T follicular helper cell (primary cell): ENCODE data around the gene USP46.

ENCODE experiments used
- DNase-seq: peaks from one replicate; pipeline ENCODE4 v3.0.0-alpha.2; 2020; ENCODE audit warnings: low read depth

USP46 gene

DNA sequence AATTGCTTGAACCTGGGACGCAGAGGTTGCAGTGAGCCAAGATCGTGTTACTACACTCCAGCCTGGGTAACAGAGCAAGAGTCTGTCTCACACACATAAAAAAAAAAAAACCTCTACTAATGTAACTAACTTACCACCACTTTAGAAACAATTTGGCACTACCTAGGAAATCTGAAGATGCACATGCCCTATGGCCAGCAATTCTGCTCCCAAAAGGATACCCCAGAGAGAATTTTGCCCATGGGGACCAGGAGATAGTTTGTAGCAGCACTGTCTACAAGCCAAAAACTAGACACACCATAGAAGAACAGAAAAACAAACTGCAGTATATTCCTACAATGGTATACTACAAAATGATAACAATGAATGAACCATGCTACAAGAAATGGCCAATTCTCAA is 37.5 kb downstream of the USP46 start:
- DNase-seq = no peak

DNA sequence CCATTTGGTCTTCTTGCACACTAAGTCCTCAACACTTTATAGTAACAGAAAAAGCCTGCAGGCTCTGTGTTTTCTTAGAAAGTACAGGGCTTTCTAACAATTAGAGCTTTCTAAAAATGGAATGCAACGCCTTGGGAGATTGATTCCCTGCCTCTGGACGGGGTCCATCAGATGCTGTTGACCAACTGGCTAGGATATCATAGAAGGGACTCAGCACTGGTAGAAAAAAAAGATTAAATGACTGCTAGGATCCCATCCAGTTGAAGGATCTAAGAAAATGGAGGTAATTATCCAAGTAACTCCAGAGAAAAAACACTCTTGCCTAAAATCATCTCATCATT is 39.5 kb downstream of the USP46 start:
- DNase-seq = no peak

GRCh38 chr4:52618795-52619590 is 40.1 kb downstream of the USP46 start:
- no peak for DNase-seq

- no peak for DNase-seq
Observed at GRCh38 chr4:52617336-52618020, 41.6 kb downstream of the USP46 start.

GRCh38 chr4:52614241-52614640 is 44.9 kb downstream of the USP46 start:
- no peak for DNase-seq

GRCh38 chr4:52612341-52612740 is 46.8 kb downstream of the USP46 start:
- DNase-seq = no peak

- DNase-seq = no peak
Observed at GRCh38 chr4:52611030-52611555, 48.0 kb downstream of the USP46 start.

GRCh38 chr4:52606726-52607125 is 52.4 kb downstream of the USP46 start:
- DNase-seq = no peak

DNA sequence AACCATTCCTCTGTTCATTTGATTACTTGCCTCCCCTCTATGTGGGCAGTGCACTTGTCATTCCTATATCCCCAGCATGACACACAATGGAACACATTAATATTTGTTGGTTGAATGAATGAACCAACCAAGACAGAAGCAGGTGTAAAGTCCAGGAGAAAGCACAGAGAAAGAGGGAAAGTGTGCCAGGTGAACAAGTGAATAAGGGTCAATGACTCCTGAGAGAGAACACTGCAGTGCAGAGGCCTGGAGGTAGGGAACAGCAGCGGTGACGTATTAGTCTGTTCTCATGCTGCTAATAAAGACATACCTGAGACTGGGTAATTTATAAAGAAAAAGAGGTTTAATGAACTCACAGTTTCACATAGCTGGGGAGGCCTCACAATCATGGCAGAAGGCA is 53.1 kb downstream of the USP46 start:
- no peak for DNase-seq

DNA sequence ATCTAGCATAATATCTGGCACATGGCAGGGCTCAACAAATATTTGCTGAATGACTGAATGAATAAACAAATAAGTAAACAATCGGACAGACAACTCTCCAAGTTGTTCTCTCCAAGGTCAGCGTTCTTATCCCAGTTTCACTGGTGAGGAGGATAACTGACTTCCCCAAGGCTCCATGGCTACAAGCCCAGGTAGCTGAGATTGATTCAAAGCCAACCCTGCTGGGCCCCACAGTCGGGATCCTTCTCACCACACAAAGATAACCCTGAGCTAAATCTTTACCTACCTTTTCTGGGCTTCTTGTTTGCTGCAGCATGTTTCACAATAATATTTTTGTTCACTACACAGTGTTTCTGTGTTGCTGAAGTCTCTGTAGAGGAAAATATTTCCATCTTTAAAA is 54.9 kb downstream of the USP46 start:
- no peak for DNase-seq

- DNase-seq = no peak
Observed at GRCh38 chr4:52600275-52600674, 58.8 kb downstream of the USP46 start.

DNA sequence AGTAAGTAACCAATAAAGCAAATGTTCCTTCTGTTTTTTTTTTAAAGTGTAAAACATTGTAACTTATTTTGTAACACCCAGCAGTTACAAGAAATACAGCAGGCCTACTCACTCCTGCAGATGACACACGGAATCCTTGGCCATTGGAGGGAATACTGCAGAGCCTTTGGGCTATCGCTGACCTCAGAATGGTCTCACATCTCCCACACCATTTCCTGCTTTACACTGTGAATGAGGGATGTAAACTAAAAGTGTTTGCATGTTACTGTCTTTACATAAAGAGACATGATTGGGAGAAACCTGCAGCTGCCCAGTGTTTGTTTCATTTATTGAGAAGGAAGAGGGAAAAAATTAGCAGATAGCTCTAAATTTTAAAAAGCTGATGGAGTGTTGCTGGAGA is 64.1 kb downstream of the USP46 start:
- no peak for DNase-seq

DNA sequence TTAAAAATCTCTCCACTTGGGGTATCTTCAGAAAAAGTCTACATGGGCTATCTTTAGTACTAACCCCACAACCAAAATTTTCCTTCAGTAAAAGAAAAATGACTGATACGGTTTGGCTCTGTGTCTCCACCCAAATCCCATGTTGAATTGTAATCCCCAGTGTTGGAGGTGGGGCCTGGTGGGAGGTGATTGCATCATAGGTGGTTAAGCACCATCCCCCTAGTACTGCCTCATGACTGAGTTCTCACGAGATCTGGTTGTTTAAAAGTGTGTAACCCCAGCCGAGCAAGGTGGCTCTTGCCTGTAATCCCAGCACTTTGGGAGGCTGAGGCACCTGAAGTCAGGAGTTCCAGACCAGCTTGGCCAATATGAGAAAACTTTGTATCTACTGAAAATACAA is 66.8 kb downstream of the USP46 start:
- no peak for DNase-seq

DNA sequence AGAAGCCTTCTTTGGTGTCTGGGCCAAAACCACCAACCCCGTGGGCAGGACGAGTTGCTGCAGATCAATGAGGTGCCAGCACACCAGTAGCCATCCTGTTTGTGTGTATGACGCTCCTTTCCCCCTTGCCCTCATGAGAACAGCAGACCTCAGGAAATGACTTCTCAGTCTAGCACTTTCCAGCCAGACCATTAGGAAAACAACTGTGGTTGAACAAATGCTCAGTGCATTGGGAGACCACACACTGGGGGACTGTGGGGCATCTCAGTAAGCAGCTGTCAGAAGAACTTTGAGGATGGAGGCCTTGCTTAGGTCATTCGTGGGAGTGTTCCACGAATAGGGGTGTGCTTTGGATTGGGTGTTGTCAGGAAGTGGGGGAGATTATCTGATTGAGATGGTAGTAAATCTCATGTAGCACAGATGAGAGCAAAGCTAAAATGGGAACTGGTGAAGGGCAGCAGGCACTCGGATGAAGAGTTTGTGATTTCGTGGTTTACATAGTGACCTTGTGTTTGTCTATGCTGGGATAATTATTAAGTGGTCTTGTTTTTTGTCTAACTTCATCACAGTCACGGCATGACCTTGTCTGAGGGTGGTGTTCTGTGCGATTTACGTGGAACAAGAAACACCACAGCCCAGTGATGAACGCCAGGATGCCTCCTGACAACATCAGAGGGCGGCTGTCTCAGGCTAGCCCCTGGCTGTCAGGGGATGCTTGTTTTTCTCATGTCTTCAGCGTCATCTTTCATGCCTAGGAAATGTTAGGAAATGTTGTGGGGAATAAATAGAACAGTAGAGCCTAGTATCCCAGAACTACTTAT is 70.1 kb downstream of the USP46 start:
- DNase-seq = no peak

- DNase-seq = no peak
Observed at GRCh38 chr4:52588097-52588496, 71.0 kb downstream of the USP46 start.

GRCh38 chr4:52586069-52586468 is 73.0 kb downstream of the USP46 start:
- DNase-seq = no peak

DNA sequence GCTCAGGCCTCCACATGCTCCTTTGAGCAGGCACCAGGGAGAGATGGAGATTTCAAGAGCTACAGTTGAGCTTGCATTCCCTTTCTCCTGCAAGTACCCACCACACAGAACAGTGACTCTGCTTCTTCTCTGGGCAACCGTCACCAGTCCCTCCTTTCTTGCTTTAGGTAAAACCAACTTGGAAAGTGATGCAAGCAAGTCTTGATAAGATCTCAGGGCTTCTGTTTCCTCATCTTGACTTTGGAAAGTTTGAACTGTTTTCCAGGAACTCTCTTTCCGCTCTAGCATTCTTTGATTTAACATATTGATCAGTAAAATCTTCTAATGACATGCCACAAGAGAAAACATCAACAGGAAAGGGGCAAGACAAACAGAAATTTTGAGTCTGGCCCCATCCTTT is 73.7 kb downstream of the USP46 start:
- no peak for DNase-seq

DNA sequence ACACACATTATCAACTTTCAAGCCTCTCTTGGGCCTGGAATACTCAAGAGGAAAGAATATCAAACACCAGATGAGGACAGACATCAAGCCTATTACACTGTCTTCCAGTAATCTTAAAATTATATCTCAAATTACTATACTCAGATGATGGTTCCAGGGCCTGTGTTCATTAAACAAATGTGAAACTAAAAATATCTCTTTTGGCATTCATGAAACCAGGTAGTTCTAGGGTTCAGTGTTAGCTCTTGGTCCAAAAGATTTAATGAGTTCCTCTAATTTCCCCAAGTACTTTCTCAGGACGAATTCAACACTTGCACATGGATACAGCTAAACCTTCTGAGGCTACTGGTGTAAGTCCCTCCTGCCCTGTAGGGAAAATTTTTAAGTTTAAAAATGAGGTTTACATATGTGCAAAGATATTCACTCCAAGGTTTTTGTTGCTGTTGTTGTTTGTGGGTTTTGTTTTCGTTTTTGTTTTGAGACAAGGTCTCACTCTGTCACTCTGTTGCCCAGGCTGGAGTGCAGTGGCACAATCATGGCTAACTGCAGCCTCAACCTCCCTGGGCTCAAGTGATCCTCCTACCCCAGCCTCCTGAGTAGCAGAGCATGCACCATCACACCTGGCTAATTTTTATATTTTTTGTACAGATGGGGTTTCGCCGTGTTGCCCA is 79.4 kb downstream of the USP46 start:
- no peak for DNase-seq

- no peak for DNase-seq
Observed at GRCh38 chr4:52578951-52579350, 80.2 kb downstream of the USP46 start.

- no peak for DNase-seq
Observed at GRCh38 chr4:52577624-52577962, 81.5 kb downstream of the USP46 start.

DNA sequence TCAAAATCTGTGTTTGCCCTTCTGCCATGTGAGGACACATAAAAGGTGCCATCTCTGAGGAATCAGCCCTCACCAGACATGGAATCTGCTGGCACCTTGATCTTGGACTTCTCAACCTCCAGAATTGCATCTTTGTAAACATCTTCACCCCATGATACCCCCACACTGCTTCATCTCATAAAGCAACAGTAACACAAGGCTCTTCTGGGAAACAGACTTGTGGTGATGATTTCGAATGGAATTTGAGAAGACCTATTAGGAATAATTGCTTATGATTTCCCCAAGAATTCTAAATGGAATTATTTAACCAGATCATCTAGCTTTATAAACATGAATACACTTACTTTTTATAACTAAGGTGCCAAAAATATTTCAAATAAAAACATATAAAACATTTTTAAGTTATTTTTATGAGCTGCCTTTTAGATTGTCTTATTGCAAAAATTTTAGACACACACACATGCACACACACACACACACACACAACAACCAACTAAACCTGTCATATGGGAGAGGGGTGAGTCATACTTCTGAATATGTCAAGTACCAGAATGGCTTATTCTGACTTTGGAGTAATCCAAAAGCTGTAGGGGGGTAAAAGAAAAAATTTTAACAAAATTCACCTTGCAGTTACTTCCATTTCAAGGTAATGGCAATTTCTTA is 82.0 kb downstream of the USP46 start:
- no peak for DNase-seq

- DNase-seq = no peak
Observed at GRCh38 chr4:52576326-52576725, 82.8 kb downstream of the USP46 start.
